GM18499 (cell line): ENCODE data around the gene ADAM33.

Source experiments
- ATAC-seq: cut with Tn5 transposase; IDR thresholded peaks from one replicate; pipeline ENCODE4 v1.9.1; 2021; ENCODE audit warnings: moderate number of reproducible peaks; ENCODE audit not compliant: insufficient read depth, unreplicated experiment

ADAM33 gene

DNA sequence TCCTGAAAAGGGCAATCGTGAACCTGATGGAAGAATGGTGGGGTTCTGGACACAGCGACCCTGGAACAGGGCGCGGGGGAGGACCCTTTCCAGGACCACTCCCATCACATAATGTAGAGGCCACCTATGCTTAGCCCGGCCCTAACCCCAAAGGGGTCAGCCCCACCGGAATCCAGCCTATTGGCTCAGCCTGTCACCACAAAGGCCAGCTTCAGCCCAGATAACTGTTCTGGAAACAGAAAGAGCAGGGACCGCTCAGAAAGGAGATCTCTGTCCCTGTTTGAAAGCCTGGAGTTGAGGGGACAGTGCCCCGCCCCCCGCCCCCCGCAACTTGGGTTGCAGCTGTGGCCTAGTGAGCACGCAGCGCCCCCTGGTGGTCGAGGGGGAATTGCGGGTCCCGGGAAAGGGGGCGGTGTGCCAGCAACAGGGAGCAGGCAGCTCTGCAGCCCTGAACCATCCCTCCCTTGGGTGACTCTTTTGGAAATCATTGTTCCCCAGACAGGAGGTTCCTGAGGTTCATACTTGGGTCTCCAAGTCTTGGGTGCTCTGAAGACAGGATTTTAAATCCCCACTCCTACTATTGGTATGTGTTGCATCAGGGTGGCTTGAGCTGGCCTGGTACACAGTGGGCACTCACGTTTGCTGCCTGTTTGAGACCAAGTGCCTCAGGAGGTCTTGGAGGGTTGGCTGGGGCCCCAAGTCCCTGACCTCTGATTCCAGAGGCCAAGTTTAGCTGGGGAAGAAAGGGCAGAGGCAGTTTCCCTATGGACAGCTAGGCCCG, 29.1 kb upstream of the ADAM33 start:
- ATAC-seq = no peak

DNA sequence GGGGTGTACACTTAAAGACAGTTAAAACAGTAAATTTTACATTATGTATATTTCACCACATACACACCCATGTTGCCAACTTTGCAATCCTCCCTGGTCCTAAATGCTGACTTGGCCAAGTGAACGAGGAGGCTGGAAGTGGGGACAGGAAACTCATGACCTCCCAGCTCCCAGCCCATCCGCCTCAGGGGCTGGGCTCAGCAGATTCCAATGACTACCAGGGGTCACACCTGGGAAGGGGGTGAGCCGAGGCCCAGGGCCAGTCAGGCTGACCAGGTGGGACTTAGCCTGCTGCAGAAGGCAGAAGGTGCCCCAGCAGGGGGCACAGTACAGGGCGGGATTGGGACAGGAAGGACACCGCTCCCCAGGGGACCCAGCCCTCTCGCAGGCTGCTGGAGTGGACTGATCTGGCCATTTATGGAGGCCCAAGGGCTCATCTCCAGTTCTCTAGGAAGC, 28.2 kb upstream of the ADAM33 start:
- ATAC-seq = no peak

DNA sequence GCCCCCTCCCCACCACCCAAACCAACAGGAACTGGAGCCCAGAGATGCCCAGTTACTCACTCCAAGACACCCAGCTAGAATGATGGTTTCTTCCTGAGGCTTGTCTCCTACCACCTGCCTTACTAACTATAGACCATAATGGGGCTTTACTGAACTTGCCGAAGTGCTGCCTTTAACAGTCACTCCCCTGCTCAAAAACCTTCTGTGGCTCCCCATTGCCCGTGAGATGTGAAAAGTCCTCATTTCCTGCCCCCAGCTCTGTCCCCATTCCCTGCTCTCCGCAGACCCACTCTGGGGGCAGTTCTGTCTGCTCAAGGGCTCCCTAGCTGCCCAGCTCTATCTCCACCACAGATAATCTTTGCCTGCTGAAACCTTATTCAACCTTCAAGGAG, 25.7 kb upstream of the ADAM33 start:
- ATAC-seq = no peak

DNA sequence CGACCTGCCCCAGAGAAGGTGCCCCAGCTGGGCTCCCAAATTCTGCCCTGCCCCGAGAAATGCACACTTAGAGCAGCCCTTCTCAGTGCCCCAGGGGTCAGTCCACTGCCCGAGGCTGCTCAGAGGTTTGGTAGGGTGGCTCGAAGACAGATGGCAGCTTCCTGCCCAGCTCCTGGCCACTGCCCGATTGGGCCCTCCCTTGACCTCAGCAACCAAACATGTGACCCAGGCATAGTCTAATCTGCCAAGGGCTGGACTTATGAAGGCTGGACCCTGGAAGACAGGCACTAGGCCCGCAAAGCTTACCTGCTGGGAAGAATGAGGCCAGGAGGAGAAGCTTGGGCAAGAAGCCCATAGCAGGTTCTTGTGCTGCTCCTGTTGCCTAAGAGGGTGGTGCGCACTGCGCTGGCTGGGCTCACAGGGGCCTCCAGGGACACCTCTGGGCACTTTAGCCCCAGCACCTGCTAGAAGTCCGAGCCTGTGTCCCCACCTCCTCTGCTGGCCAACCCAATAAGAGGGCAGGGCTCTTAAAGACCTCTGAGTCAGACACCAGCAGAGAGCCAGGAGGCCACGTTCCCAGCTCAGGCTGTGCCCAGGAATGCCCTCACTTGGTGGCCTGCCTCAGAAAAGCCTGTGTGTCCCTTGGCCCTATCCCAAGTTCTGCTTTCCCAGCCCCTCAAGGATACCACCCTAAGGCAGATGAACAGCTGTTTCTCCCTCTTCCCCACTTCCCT, 25.1 kb upstream of the ADAM33 start:
- ATAC-seq = no peak

DNA sequence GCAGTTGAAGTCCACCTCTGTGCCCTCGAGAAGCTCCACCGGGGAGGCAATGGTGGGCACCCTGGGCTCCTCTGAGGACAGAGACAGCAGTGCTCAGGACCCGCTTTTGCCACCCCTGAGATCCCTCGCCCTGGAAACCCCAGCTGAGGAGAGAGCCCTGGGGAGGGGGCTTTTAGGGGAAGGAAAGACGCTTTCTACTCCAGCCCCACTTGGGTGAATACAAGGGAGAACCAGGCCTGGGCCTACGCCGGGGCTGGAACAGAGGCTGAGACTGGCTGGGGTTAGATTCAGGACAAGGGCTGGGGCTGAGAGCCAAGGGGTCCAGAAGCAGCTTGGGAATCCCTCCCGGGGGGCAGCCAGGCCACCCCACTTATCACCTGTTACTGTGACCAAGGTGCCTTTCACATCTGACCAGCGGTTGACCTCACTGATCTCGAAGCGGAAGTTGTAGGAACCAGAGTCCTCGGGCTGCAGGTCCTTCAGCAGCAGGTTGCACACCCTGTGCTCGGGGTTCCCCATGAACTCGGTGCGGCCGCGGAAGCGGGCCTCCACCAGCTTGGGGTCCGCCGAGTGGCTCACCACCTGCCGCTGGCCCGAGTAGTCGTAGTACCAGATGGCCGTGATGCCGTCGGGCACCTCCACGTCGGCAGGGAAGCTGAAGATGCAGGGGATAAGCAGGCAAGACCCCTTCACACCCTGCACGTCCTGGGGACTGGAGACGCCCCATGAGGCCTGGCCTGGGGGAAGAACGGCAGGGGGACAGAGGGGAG, 24.3 kb upstream of the ADAM33 start:
- no peak for ATAC-seq

DNA sequence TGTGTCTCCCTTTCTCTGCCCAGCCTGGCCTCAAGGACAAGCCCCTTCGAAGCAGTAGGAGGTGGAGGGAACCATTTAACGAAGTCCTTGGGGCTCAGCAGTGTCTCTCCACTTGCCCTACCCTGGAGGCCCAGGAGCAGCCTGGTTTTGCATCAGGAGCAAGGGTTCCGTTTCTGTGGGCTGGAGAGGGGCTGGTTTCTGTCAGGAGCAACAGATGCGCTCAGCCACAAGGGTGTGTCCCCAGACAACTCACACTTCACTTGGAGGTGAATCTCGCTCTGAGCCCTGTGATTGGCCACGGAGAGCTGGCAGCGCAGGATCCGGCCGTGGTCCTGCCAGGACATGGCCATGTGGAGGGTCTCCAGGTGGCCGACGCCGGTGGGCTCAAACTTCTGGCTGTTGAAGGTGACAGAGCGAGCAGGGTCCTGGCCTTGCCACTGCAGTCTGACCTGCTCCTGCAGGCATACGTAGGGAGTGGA, 23.7 kb upstream of the ADAM33 start:
- no peak for ATAC-seq

DNA sequence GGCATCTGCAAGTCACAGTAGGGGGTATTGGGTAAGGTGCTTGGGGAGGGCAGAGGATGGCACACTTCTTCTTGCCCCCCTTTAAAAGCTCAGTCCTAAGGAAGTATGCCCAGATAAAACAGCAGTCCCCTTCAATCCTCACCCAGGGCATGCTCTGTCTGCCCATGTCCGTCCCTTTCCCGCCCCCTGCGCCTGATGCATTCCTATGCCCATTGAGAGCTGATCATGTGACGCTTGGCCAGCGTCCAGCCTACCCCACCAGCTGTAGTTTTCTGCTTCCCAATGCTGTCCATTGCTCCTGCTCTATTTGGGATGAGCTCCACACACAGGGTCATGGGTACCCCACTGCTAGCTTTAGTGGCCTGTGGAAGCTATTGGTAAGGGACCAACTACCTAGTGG, 22.3 kb upstream of the ADAM33 start:
- no peak for ATAC-seq

DNA sequence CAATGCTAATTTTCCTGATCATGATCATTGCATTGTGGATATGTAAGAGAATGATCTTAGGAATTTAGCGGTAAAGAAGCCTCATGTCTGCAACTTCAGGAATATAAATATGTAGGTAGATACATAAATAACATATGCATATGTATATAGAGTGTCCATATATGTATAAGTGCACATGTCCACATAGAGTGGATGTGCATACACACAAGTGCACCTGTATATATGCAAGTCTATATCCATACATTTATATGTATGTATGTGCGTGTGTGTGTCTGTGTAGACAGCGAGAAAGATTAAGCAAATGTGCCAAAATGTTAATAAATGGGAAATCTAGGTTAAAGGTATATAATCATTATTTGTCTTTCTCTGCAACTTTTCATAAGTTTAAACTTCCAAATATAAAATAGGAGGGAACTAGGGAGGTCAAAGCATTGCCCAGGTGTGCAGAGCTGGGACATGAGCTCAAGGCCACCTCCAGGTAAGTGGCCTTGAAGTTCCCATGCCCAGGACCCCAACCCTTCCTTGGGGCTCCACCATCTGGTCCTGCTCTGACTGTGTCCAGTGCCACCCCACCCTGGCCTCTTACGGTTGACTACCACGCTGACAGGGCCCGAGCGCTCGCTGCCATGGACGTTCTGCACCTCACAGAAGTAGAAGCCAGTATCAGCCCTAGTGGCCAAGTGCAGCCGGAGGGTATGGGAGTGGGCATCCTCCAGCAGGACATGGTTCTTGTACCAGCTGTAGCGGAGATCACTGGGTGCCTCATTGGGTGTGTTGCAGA, 21.0 kb upstream of the ADAM33 start:
- no peak for ATAC-seq

DNA sequence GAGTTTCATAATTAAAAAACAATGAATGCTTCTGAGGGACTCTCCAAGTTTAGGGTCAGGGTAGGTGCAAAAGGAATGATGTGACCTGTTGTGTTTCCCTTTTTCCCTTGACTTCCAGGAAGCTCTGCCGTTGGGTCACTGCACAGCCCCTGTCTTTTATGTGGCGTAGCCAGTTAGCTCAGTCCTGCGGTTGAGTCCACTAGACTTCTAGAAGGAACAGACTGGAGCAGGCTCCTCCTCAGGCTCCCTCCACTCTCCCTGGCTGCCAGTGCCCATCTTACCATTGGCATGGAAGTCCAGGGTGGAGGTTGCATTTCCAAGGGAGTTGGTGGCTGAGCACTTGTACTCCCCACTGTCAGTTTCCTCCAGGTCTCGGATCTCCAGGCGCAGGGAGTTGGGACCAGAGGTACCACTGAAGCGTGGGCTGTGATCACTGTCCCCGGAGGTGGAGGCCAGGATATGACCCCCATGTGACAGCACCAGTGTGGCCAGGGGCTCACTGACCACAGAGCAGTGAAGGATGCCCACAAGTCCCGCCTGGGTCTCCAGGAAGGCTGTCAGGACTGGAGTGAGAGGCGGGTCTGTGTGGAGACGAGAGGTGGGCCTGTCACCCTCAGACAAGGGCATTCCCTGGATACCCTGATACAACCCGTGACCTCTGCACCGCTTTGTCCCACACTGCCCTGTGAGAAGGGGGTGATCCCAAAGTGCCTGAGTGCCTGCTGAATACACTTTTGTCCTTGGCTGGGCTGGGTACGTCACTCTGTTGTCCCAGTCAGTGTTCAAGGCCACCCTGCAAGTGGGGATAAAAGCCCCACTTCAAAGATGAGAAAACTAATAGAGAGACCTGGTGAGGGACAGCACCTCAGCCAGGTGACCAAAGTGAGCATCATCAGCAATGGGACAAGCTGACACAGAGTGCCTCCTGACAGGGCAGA, 19.5 kb upstream of the ADAM33 start:
- no peak for ATAC-seq

DNA sequence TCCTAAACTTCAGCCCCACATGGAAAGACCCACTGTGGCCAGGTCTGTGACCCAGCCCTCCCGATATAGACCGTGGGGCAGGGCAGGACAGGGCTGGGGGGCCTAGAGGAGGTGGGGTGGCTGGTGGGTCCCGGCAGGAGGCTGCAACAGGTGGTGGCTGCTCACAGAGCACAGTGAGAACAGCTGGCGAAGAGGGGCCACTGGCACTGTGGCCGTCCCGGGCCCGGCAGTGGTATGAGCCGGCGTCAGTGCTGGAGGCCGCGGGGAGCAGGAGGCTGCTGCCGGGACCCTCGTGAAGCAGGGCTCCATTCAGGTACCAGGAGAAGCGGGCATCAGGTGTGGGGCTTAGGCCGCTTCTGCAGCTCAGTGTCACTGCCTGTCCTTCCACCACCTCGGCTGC, 17.2 kb upstream of the ADAM33 start:
- ATAC-seq = no peak

DNA sequence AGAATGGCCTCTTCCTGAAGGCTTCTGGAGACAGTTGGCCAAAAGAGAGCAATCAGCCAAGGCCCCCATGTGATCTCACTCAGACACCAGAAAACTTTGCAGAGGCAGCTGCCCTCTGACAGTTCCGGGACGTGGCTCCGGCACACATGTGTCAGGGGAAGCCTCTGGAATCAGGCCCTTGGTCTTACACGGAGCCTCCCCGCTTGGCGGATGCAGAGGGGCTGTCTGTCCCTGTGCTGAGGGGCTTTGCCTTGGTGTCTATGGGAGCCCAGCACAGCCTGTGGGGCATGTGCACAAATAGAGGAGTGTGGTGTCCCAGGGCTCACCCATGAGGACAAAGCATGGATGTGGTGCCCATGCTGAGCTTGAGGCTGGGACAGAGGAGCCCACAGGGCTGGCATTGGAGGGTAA, 16.8 kb upstream of the ADAM33 start:
- no peak for ATAC-seq

DNA sequence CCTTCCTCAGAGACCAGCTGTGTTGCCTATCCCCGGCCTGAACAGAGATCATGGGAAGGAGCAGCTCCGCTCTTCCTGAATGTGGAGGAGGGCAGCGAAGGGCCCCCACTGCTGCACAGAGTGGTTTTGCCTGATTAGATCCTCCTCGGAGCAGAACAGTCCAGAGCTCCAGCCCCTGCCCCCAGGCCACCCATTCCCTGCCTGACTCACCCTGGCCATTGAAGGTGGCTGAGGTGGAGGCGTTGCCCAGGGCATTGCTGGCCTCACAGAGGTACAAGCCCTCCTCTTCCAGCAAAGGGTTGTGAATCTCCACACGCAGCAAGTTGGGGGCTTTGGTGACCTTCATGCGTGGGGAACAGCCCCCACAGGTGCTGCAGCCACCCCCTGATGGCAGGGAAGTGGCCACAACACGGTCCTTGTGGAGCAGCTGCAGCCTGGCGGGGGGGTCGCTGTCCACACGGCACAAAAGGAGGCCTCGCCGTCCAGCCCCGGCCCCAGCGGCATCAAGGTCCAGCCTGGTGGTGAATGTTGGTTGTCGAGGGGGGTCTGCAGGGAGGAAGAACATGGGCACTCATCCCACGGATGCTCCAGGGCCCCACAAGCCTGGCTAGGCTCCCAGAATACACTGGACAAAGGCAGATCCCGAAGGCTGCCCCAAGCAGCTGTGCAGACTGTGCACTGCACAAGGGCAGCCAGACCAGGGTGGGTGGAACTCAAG, 15.9 kb upstream of the ADAM33 start:
- ATAC-seq = no peak

DNA sequence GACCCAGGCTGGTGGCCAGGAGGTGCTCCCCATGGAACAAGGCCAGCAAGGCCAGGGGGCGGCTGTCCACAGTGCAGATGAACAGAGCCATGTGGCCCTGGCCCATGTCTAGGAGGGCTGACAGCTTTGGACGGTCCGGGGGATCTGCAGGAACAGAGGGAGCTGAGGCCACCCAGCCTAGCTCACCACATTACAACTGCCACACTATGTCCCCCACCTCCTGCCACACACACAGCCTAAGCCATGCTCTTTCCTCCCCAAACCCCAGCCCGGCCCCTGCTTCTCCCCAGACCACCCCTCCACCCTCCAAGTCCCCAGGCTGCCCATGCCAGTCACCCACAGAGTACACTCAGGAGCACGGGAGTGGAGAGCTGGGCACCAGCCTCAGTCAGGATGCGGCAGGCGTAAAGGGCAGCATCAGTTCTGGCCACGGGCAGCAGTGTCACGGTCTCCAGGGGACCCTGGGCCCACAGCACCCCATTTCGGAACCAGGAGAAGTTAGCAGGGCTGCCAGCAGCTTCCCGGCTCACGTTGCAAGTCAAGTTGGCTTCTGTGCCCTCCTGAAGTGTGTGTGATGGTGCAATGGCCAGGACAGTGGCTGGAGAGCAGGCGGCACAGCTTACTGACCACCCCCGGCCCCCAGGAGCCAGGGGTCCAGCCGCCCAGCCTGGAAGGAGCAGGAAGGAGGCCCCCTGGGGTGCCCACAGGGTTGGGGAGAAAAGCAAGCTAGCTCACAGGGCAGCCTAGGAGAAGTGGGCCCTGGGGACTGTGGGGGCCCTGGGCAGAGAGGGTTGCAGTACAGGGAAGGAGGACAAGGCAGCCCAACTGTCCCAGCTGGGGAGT, 15.2 kb upstream of the ADAM33 start:
- ATAC-seq = no peak

DNA sequence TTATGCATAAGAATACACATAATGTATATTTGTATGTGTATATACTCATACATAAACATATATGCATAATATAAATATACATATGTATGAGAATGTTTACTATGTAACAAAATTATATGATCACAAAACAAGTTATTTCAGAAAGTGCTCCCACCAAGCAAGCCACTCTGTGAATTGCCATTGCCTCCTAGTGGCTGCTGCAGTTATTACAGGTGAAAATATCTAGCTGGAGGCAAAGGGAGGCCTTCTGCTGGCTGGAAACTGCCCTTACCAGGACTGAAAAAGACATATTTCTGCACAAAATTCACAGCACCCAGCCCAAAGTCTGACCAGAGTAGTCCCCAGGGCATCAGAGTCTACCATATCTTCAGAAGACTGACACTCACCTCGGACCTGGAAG, 14.4 kb upstream of the ADAM33 start:
- ATAC-seq = no peak

DNA sequence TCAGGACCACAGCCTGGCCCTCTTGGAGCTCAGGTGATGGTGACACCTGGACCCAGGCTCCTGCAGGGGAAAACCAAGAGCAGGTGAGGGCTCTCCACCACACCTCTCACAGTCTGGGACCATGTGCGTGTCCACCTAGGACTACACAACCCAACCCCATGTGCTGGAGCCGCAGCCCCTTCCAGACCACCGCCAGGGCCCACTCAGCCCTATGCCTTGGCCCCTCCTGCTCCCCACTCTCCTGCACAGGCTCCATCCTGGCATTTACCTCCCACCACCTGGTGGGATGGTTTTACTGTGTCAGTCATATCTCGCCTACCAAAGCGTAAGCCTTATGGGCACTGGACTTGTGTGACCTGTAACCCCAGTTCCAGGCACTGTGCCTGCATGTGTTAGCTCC, 13.1 kb upstream of the ADAM33 start:
- no peak for ATAC-seq

DNA sequence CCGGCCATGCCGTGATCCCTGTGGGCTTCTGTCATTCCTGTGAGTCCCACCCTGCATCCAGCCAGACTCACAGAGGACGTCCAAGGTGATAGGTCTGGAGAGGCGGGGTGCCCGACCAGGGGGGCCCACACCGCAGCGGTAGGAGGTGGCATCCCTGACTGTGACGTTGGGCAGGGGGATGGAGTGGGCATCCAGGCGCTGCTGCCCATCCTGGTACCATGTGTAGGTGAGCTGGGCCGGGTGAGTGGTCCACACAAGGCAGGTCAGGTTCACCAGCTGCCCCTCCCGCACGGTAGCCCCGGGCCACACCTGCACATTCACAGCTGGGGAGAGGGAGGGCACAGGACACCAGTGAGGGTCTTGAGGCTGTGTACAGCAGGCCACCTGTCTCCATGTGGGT, 11.6 kb upstream of the ADAM33 start:
- ATAC-seq = no peak

DNA sequence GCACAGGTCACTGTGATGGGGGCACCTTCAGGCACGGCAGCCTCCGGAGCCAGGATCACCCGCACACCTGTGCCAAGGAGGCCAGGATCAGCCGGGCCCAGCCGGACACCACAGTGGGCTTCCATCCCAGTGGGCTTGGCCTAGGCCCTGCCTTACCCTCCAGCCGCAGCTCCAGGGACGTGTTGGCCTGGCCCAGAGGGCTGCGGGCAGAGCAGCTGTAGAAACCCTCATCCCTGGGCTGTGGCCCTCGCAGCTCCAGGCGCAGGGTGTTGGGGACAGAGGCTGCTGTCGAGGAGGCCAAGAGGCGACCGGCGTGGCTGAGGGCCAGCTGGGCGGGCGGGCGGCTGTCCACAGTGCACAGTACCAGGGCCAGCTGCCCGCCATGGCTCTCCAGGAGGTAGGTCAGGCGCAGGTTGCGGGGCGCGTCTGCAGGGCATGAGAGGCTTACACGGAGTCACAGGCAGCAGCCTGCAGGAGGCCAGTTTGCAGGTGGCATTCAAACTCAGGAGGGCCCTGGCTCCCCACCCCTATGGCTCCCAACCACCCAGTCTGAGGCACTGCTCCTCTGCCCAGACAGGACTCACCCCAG, 11.0 kb upstream of the ADAM33 start:
- ATAC-seq = no peak
